Measurements from ENCODE around the gene MTA3. TPM values are rescaled to one million over a fixed set of nuclear protein-coding genes. Genes with fewer than 3 reads are reported as not detected.

MTA3 gene
- polyA plus RNA-seq, 1 donor from 2014 or later = 11.2 TPM

DNA sequence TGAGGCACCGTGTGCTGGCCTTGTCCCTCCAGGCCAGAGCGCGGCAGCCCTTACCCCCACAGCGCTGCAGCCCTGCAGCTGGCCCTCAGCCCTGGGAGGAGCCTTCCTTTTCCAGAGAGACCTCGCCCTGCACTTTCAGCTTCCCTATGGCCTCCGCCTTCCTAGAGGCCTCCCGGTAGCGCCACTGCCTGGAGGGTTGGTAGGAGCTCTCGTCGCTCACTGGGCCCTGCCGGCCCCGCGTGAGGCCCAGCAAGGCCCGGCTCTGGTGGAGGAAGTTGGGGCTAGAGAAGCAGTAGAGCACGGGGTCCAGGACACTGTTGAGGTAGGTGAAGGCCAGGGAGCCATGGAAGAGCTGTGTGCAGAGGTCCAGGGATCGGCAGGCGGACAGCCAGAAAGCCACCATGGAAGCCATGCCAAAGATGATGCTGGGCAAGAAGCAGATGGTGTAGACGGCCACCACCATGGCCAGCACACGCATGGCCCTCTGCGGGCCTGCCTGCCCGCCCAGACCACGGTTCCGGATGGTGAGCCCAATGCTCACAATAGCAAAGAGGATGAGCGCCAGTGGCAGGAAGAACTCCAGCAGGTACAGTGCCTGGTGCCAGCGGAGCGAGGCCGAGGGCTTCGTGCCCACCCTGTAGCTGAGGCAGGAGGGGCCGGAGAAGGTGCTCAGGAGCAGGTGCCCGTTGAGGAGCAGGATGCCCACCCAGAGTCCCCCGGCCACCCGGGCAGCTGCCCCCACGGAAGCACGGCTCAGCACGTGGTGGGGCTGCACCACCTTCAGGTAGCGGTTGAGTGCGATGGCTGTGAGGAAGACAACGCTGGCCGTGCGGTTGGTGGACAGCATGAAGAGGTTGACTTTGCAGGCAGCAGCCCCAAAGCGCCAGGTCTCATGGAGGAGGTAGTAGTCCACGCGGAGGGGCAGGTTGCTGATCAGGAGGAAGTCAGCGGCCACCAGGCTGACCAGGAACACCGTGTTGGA lies 194.7 kb downstream of the MTA3 start:
- Histone ChIP-seq H3K27me3 (ENCODE audit: insufficient read depth, low read depth, low read length) (no peaks in the 10 kb centered on the region), H3K27ac (ENCODE audit: low read length) (no peak overlapping the region), H2AFZ (ENCODE audit: low read depth, low read length) (no peak overlapping the region), H3K36me3 (ENCODE audit: insufficient read depth, low read length) (no peaks in the 10 kb centered on the region), H3K79me2 (replicated peaks; ENCODE audit: insufficient read depth, low read length) (no peaks in the 10 kb centered on the region), H3F3A (ENCODE audit: insufficient read depth, low read length, poor library complexity, severe bottlenecking) (no peaks in the 10 kb centered on the region), H3K4me2 (ENCODE audit: low read length) (no peak overlapping the region), H4K20me1 (ENCODE audit: insufficient read depth) (no peaks in the 10 kb centered on the region), H3K4me3 (ENCODE audit: low read length) (no peak overlapping the region), H3K9me2 (ENCODE audit: insufficient read depth, low read length) (no peaks in the 10 kb centered on the region), H3K9me3 (ENCODE audit: low read length) (no peaks in the 10 kb centered on the region), H3K9ac (ENCODE audit: low read length) (no peak overlapping the region)
- TF ChIP-seq EP300 (conservative IDR thresholded peaks at IDR 0.05; ENCODE audit: poor library complexity, severe bottlenecking) = no peak
- no peak for TF ChIP-seq SMC3 (conservative IDR thresholded peaks at IDR 0.05; ENCODE audit: poor library complexity)
- no peak for TF ChIP-seq EZH2 (IDR thresholded peaks at IDR 0.05; ENCODE audit: borderline replicate concordance, insufficient read depth, low read length, poor library complexity, severe bottlenecking)
- no peak for TF ChIP-seq REST (IDR thresholded peaks at IDR 0.05; ENCODE audit: borderline replicate concordance)
- no peak for TF ChIP-seq RAD21 (conservative IDR thresholded peaks at IDR 0.05)
- no peak for TF ChIP-seq MXI1 (conservative IDR thresholded peaks at IDR 0.05; ENCODE audit: poor library complexity, severe bottlenecking)
- TF ChIP-seq POLR2AphosphoS5 (IDR thresholded peaks at IDR 0.05) = no peak
- TF ChIP-seq TAF1 (IDR thresholded peaks at IDR 0.05; ENCODE audit: low read depth) = no peak
- TF ChIP-seq, protein P1, sequence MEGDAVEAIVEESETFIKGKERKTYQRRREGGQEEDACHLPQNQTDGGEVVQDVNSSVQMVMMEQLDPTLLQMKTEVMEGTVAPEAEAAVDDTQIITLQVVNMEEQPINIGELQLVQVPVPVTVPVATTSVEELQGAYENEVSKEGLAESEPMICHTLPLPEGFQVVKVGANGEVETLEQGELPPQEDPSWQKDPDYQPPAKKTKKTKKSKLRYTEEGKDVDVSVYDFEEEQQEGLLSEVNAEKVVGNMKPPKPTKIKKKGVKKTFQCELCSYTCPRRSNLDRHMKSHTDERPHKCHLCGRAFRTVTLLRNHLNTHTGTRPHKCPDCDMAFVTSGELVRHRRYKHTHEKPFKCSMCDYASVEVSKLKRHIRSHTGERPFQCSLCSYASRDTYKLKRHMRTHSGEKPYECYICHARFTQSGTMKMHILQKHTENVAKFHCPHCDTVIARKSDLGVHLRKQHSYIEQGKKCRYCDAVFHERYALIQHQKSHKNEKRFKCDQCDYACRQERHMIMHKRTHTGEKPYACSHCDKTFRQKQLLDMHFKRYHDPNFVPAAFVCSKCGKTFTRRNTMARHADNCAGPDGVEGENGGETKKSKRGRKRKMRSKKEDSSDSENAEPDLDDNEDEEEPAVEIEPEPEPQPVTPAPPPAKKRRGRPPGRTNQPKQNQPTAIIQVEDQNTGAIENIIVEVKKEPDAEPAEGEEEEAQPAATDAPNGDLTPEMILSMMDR (IDR thresholded peaks at IDR 0.05; ENCODE audit: poor library complexity, severe bottlenecking) = no peak

DNA sequence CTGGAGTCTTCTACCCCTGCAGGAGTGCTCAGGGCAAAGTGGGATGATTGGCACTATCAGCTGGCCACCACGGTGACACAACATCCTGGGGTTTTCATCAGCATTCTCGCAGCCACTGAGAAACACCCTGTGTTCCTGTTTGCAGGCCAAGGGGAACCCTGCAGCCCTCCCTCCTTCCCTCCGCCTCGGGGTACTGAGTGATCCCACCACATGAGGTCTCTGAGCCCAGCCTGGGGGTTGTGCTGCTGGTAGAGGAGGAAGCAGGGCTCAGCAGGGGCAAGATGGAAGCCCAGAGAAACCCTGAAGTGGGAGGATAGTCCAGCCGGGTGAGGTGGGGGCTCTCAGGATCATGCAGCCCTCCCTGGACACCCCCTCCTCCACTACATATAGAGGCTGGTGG lies 195.7 kb downstream of the MTA3 start, which contains the start of gene OXER1:
Gene OXER1 (minus strand): TSS at position 40 of the 400 bp plus-strand sequence. CDS start 73 bp downstream, outside the sequence.
- TF ChIP-seq REST (IDR thresholded peaks at IDR 0.05; ENCODE audit: borderline replicate concordance) (no peak), EP300 (conservative IDR thresholded peaks at IDR 0.05; ENCODE audit: poor library complexity, severe bottlenecking) (no peak), TAF1 (IDR thresholded peaks at IDR 0.05; ENCODE audit: low read depth) (no peak), RAD21 (conservative IDR thresholded peaks at IDR 0.05) (no peak), SMC3 (conservative IDR thresholded peaks at IDR 0.05; ENCODE audit: poor library complexity) (no peak), EZH2 (IDR thresholded peaks at IDR 0.05; ENCODE audit: borderline replicate concordance, insufficient read depth, low read length, poor library complexity, severe bottlenecking) (no peak), MXI1 (conservative IDR thresholded peaks at IDR 0.05; ENCODE audit: poor library complexity, severe bottlenecking) (no peak), POLR2AphosphoS5 (IDR thresholded peaks at IDR 0.05) (no peak)
- TF ChIP-seq, protein P1 (IDR thresholded peaks at IDR 0.05; ENCODE audit: poor library complexity, severe bottlenecking) = no peak
- H3K4me2 ChIP-seq (ENCODE audit: low read length) = no peak within 1 kb of the TSS
- no peaks in the 10 kb centered on the region for H3K9me3 ChIP-seq (ENCODE audit: low read length)

More for the DNA sequence above, 195.7 kb downstream of the MTA3 start, which contains the start of gene OXER1:
- no peaks in the 10 kb centered on the region for H3K36me3 ChIP-seq (ENCODE audit: insufficient read depth, low read length)
- no peaks in the 10 kb centered on the region for H3K27me3 ChIP-seq (ENCODE audit: insufficient read depth, low read depth, low read length)
- H2AFZ ChIP-seq (ENCODE audit: low read depth, low read length) = no peak within 1 kb of the TSS
- H3K27ac ChIP-seq (ENCODE audit: low read length) = no peak within 1 kb of the TSS
- no peaks in the 10 kb centered on the region for H3K9me2 ChIP-seq (ENCODE audit: insufficient read depth, low read length)
- no peaks in the 10 kb centered on the region for H3F3A ChIP-seq (ENCODE audit: insufficient read depth, low read length, poor library complexity, severe bottlenecking)
- no peak within 1 kb of the TSS for H3K9ac ChIP-seq (ENCODE audit: low read length)
- no peak within 1 kb of the TSS for H3K4me3 ChIP-seq (ENCODE audit: low read length)
- no peaks in the 10 kb centered on the region for H3K79me2 ChIP-seq (replicated peaks; ENCODE audit: insufficient read depth, low read length)
- H4K20me1 ChIP-seq (ENCODE audit: insufficient read depth) = no peaks in the 10 kb centered on the region

Data from neural cell (in vitro differentiated cells).